Tibial nerve (tissue), 4 donors: Measurements from ENCODE around the gene ADAR. TPM values are rescaled to one million over a fixed set of nuclear protein-coding genes. Genes with fewer than 3 reads are reported as not detected.
A peak's percentile ranks its signal among the peaks of the same experiment; 100 is the strongest.

ENCODE experiments used
- DNase-seq, 2 donors: peaks; one replicate each; pipeline ENCODE4 v3.0.0-alpha.2; 2019; ENCODE audit warnings: low spot score in 2 of 2
- H3K27ac ChIP-seq, 4 donors: fragments of 200-600 bp; sonication (generic) in 3 of 4; one replicate each; pipeline ENCODE4 v1.5.1; 2017 to 2019; ENCODE audit warnings: mild to moderate bottlenecking in 1 of 4
- H3K27me3 ChIP-seq, 2 donors: fragments of 200-600 bp; sonication (generic) in 1 of 2; one replicate each; pipeline versions ENCODE4 v1.5.1 to v1.6.0; 2017 to 2019
- H3K36me3 ChIP-seq, 3 donors: fragments of 200-600 bp; sonication (generic); one replicate each; pipeline ENCODE4 v1.5.1; 2018 to 2019
- H3K4me1 ChIP-seq, 4 donors: fragments of 200-600 bp; sonication (generic) in 3 of 4; one replicate each; pipeline ENCODE4 v1.5.1; 2017 to 2019
- H3K4me3 ChIP-seq, 4 donors: fragments of 200-600 bp; sonication (generic) in 3 of 4; one replicate each; pipeline ENCODE4 v1.5.1; 2017 to 2019; ENCODE audit warnings: mild to moderate bottlenecking in 1 of 4, moderate library complexity in 1 of 4
- H3K9me3 ChIP-seq, 4 donors: fragments of 200-600 bp; sonication (generic) in 3 of 4; one replicate each; pipeline ENCODE4 v1.5.1; 2017 to 2019
- CTCF ChIP-seq, 5 experiments: fragments of 200-600 bp in 3 of 5; fragments of 450-650 bp in 2 of 5; sonication (generic) in 3 of 5; IDR thresholded peaks; one replicate each; pipeline ENCODE4 v1.5.1; 2016 to 2019; ENCODE audit warnings: antibody characterized with exemption in 5 of 5, mild to moderate bottlenecking in 3 of 5, moderate library complexity in 2 of 5
- EP300 ChIP-seq, 2 donors: sonication (generic); formaldehyde crosslinking; IDR thresholded peaks; one replicate each; pipeline ENCODE4 v1.6.1; 2017; ENCODE audit warnings: antibody characterized with exemption in 2 of 2, mild to moderate bottlenecking in 1 of 2
- POLR2A ChIP-seq, 2 donors: fragments of 450-650 bp; IDR thresholded peaks; one replicate each; pipeline ENCODE4 v1.6.1; 2017; ENCODE audit warnings: antibody characterized with exemption in 2 of 2, mild to moderate bottlenecking in 2 of 2, moderate library complexity in 2 of 2
- WGBS, 2 donors: methylation state at CpG; one replicate each; pipeline ENCODE4 v1.1.5; 2018; 5-methylcytosine and 5-hydroxymethylcytosine counted together
- total RNA-seq, 4 donors: library from RNA; depleted of rRNA; stranded (reverse); fragments of >200 nt; gene quantifications; one replicate each; pipeline ENCODE4 v1.1.0, GENCODE V29; 2016

Gene ADAR
- total RNA-seq, 4 donors from 2014 or later, result 105 to 120 (median 107) TPM

DNA sequence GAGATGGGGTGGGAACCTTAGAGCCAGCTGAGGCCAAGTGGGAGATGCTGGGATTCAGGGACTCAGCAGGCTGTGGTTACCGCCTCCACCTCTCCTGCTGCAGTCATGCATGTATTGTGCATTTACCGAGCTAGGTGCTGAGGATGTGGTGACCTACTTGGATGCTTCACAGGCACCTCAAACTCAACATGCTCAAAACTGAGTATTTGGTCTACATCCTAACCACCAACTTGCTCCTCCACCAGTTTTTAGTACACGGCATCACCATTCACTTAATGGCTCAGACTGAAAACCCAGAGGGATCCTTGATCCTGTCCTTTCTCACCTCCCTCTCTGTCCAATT, 34.8 kb downstream of the ADAR start:
- Histone ChIP-seq H3K27me3 (peaks cover 0 to 10% of the 10 kb centered on the region in 2 donors), H3K9me3 (no peaks in the 10 kb centered on the region), H3K4me1 (peaks cover 0 to 8% (median under 1%) of the 10 kb centered on the region in 4 donors), H3K36me3 (peaks cover 0 to 7% (median 0%) of the 10 kb centered on the region in 3 donors), H3K27ac (no peak overlapping the region), H3K4me3 (no peak overlapping the region)
- no peak for DNase-seq
- no peak for TF ChIP-seq CTCF (IDR thresholded peaks at IDR 0.05)
- TF ChIP-seq EP300 (IDR thresholded peaks at IDR 0.05), result no peak
- TF ChIP-seq POLR2A (IDR thresholded peaks at IDR 0.05), result no peak
- 81% methylated on average over 3 of the region's 3 CpGs for WGBS, 2 donors

DNA sequence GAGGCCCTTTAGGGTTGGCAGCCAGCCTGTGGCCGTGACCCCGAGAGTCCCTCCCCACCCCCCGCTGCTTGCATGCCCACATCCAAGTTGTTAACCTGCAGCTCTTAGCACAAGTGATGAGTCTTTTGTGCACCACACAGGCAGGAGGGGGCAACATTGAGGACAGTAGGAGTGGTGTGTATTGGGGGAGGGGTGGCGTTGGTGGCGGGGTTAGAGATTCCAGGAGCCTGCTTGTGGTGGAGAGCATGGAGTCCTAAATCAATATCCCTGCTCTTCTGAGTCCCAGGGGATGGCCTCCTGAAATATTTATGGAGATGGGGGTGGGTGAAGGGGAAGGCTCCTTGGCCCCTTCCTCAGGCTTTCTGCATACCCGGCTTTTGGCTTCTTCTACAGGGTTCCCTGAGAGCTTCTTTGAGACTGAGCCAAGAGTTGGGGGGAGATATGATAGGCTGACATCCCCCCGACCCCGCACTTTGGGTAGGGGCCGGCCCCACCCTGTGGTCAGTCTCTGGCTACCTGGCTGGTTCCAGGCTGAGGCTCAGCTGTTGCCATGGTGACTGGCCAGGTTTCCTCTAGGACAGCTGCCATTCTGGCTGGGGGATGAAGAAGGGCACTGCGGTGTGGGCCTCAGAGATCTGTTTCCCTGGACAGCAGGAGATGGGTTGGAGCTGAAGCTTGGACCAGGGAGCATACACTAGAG, 35.4 kb downstream of the ADAR start:
- 73 to 79% methylated on average over 7 to 10 of the region's 10 CpGs for WGBS, 2 donors
- no peaks in the 10 kb centered on the region for H3K9me3 ChIP-seq
- H3K4me3 ChIP-seq, result no peak overlapping the region
- H3K27ac ChIP-seq, result no peak overlapping the region
- no peak for DNase-seq
- peaks cover 0 to 2% (median 0%) of the 10 kb centered on the region in 3 donors for H3K36me3 ChIP-seq
- H3K4me1 ChIP-seq, result peaks cover 0 to 9% (median 4%) of the 10 kb centered on the region in 4 donors
- H3K27me3 ChIP-seq, result peaks cover 0 to 13% of the 10 kb centered on the region in 2 donors
- no peak for TF ChIP-seq EP300 (IDR thresholded peaks at IDR 0.05)
- TF ChIP-seq CTCF (IDR thresholded peaks at IDR 0.05), result no peak
- no peak for TF ChIP-seq POLR2A (IDR thresholded peaks at IDR 0.05)

DNA sequence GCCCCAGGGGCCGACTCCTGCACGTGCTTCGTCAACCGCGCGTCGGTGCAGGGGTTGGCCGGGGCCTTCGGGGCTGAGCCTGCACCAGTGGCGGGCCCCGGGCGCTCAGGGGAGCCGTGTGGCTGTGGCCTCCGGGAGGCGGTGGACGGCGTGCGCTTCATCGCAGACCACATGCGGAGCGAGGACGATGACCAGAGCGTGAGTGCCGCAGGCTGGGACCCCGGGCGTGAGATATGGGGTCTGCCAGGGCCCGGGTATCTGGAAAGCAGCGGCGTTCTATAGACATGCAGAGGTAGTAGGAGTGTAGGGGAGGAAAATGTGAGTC, 36.1 kb downstream of the ADAR start:
- Histone ChIP-seq H3K27me3 (peaks cover 0 to 18% of the 10 kb centered on the region in 2 donors), H3K4me1 (peaks cover 0 to 12% (median 5%) of the 10 kb centered on the region in 4 donors), H3K9me3 (no peaks in the 10 kb centered on the region), H3K4me3 (no peak overlapping the region), H3K27ac (no peak overlapping the region), H3K36me3 (no peaks in the 10 kb centered on the region)
- TF ChIP-seq POLR2A (IDR thresholded peaks at IDR 0.05) (no peak), EP300 (IDR thresholded peaks at IDR 0.05) (no peak), CTCF (IDR thresholded peaks at IDR 0.05) (no peak)
- no peak for DNase-seq
- WGBS, 2 donors, result 95 to 98% methylated on average over 16 to 29 of the region's 29 CpGs

GRCh38 chr1:154571244-154571963, 36.6 kb downstream of the ADAR start:
- DNase-seq, result no peak
- TF ChIP-seq POLR2A (IDR thresholded peaks at IDR 0.05), result no peak
- no peak for TF ChIP-seq CTCF (IDR thresholded peaks at IDR 0.05)
- TF ChIP-seq EP300 (IDR thresholded peaks at IDR 0.05), result no peak
- H3K27ac ChIP-seq, result no peak overlapping the region
- H3K4me3 ChIP-seq, result no peak overlapping the region
- H3K27me3 ChIP-seq, result peaks cover 0 to 18% of the 10 kb centered on the region in 2 donors
- 96 to 97% methylated on average over 51 to 59 of the region's 59 CpGs for WGBS, 2 donors
- no peaks in the 10 kb centered on the region for H3K36me3 ChIP-seq
- peaks cover 0 to 12% (median 5%) of the 10 kb centered on the region in 4 donors for H3K4me1 ChIP-seq
- H3K9me3 ChIP-seq, result no peaks in the 10 kb centered on the region

- Histone ChIP-seq H3K27ac (no peak overlapping the region), H3K27me3 (peaks cover 0 to 18% of the 10 kb centered on the region in 2 donors), H3K36me3 (no peaks in the 10 kb centered on the region), H3K9me3 (no peaks in the 10 kb centered on the region), H3K4me1 (peaks cover 0 to 12% (median 5%) of the 10 kb centered on the region in 4 donors), H3K4me3 (peak overlapping the region in 1 of 4 donors; percentile 34)
- TF ChIP-seq POLR2A (IDR thresholded peaks at IDR 0.05), result no peak
- no peak for TF ChIP-seq CTCF (IDR thresholded peaks at IDR 0.05)
- TF ChIP-seq EP300 (IDR thresholded peaks at IDR 0.05), result no peak
- DNase-seq, result no peak
- 31 to 42% methylated on average over 17 of the region's 17 CpGs for WGBS, 2 donors
Measured at GRCh38 chr1:154568157-154568815, 39.7 kb downstream of the ADAR start.
